ENCODE results near the gene DLEC1.
"Not testable (repeated sequence)": the region's sequence is repeated elsewhere in the genome, so short reads cannot be mapped to it uniquely, and the experiment has no call there.

DLEC1 gene

DNA sequence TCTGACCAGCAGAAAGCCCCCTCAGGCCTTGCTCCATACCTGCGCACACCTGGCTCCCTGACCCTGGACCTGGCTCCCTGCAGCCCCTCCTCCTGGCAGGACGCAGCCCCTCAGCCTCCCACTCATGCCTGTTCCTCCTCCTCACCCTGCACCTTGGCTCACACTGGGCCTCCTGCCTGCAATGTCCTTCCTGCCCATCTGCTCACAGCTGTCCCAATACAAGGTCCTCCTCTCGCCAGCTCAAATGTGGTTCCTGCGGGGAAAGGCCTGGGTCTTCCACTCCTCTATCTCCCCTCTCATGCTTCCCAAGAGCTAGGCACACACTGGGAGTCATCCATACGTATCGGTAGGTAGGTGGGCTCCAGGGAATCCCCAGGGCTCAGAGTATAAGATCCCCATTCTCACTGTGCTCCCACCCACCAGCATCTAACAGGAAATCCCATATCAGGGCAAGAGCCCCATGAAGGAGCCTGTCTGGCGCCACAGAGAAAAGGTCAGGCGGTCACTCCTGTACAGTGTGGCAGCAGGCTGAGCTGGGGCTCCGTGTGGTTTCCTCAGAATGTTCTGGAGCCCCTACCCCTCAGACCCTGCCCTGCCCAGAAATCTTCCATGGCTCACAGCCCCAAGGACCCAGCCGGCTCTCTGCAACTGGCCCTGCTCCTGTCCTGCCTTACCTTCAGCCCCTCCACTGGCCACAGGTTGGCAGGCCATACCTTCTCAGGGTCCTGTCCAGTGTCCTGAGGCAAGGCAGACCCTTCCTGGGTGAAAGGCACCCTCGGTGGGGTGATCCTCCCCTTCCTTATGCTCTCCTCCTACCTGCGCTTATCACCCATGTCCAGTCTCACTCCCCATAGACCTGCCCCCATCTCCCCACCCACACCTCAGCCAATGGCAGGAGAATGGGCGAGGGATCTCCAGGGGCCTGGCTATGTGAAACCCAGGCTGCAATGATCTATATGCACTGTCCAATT lies 20.4 kb upstream of the DLEC1 start:
- DNase-seq (ENCODE audit: low spot score), result no peak

DNA sequence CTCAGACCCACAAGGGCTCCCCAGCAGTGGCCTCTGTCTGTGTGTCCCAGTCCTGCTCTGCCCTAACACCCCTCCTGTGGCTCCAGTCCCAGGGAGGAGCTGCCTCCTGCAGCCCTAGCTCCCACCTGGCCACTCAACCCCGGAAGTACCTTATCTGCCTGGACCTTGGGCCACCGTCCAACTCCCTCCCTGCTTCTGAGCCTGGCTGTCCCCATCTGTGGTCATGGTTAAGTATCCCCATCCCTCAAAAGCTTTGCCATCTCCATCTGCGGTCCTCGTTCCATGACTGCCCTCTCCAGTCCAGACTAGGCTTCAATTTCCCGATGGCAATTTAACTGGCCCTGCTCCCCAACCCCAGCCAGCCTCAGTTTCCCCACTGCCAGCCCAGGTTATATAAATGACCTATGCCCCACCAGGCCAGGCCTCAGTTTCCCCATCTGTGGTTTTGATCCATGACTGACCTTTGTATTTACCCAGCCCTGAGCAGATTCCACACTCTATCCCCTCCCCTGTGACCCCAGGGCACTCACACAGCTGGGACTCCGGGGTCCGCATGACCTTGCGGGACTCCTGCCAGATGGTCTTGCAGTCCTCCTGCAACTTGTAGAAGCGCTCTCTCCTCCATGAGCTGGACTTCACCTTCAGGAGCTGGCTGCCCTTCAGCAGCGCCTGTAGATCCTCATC lies 19.2 kb upstream of the DLEC1 start:
- no peak for DNase-seq (ENCODE audit: low spot score)

DNA sequence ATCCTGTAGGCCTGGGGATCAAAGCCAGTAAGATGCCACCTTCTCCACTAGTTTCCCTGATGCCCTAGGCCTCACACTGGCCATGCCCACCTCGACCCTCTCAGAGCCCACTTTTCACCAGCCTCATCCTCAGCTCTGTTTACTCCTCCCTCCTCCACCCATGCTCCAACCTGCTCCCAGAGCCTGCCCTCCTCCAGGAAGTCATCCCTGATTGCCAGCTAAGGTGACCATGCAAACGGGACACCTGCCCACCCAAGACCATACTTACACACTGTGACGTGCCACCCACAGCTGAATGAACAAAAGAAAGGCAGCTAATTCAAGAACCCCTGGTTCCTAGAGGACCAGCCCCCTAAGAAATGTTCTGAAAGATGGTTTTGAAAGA lies 18.7 kb upstream of the DLEC1 start:
- no peak for DNase-seq (ENCODE audit: low spot score)

DNA sequence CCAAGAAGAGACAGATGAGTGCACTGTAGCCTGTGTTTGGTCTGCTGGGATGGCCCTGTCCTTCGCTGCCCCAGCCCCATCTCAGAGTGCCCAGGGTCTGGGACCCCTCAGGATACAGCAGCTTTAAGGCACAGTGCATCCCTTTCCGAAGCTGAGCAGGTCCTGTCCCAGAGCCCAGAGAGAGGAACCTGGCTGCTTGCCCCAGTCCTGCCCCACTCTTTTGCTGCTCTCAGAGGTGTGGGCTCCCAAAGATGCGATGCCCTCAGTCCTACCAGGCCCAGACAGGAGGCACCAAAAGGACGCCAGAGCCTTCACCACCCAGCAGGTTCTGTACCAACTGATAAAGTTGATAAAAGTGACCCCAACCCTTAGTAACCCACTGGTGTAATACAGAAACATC lies 17.8 kb upstream of the DLEC1 start:
- DNase-seq (ENCODE audit: low spot score), result no peak

DNA sequence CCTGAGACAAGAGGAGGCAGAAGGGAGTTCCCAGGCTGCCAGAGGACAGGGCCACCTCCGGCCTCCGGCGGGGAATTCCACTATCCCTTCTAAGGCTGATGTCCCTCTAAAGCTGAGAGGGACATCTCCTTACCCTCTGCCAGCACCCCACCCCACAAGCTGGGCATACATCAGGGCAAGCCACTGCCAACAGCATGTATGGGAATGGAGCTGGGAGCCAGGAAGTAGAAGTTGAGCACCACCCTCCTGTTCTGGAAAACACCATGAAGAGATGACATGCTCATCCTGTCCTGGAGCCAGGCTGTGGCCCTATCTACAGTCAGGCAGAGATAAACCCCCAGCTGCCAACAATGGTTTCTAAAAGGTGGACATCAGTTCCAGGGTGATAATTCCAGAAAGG lies 16.7 kb upstream of the DLEC1 start:
- no peak for DNase-seq (ENCODE audit: low spot score)

DNA sequence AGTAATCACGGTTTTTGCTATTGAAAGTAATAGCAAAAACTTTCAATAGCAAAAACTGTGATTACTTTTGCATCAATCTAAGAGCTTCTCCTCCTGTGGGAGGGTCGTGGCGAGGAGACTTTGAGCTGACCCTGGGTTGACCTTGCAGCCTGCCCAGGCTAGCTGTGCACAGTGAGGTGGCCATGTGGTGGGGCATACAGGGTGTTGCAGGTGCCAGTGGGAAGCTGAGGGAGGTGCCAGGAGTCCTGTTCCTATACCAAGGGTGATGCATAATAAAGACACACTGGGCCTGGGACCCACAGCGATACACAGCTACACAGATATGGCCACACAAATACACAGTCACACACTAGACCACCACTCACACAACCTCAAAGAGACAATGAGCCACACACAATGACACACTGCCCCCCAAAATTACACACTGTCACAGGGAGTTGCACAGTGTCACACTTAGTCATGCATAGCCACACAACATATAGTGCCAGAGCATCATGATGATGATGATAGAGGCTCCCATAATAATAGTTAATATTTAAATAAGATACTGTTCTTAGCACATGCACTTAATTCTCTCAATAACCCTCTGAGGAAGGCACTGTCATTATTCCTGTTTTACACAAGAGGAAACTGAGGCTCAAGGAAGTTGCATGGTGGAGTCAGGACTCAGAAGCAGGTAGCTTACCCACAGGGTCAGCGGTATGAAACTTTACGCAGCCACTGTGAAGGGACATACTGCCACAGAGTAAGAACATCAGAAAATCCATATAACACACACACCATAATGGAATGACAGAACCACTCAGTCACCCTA lies 15.9 kb upstream of the DLEC1 start:
- DNase-seq (ENCODE audit: low spot score), result no peak

DNA sequence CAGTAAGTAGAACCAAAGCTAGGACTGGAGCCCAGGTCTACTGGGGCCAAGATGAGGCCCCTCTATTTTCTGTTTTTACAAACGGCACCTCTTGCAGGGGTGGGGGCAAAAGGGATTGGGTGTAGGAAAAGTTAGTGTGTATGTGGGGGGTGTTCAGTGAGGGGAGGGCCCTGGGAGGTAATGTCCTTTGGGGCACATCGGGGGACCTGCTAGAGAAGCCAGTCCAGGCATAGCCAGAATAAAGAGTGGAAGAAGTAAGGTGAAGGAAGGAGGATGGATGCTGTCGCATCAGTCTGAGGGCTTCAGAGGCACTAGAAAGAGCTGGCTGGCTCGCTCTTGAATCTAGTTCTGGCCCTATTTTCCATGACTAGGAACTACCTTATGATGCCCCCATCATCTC lies 12.2 kb upstream of the DLEC1 start:
- DNase-seq (ENCODE audit: low spot score), result no peak

DNA sequence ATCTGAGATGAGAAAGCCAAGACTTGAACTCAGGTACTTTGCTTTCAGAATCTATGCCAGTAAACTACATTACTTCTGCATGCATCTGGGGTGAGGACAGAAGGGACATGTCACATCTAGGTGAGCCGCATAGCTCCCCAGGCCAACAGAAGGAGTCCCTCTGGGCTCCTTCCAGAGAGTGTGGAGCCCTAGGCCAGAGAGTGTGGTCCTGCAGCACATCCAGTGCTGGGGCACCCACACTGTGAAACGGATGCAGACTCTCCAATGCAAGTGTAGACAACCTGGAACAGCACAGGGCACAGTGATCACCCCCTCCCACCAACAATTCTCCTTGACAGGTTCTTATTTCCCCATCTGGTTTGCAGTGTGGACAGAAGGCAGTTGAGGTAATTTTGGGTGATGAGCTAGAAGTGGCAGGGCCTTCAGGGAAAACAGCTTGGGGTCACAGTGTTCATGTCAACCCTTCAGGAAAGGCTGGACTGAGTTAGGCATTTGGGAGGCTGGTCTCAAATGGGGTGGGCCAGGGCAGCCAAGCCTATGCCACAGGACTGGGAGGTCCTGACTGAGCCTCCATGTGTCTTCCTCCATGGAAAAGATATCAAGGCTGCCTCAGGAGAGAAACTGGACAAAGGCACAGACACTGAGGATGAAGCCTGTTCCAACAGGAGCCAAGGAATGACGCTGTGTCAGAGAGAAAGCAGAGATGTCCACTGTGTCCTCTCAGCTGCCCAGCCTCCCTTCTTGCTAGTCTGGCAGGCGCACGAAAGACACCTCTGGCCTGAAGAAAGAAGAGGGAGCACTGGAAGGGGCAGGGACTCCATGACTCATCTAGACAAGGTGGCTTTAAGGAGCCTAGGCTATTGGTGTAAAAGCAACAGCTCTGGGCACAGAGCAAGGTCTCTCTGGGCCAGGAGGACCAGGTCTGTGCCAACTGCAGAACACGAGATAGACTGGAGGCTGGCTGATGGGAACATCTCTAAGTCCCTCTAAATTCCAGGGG lies 11.2 kb upstream of the DLEC1 start:
- DNase-seq (ENCODE audit: low spot score), result no peak

DNA sequence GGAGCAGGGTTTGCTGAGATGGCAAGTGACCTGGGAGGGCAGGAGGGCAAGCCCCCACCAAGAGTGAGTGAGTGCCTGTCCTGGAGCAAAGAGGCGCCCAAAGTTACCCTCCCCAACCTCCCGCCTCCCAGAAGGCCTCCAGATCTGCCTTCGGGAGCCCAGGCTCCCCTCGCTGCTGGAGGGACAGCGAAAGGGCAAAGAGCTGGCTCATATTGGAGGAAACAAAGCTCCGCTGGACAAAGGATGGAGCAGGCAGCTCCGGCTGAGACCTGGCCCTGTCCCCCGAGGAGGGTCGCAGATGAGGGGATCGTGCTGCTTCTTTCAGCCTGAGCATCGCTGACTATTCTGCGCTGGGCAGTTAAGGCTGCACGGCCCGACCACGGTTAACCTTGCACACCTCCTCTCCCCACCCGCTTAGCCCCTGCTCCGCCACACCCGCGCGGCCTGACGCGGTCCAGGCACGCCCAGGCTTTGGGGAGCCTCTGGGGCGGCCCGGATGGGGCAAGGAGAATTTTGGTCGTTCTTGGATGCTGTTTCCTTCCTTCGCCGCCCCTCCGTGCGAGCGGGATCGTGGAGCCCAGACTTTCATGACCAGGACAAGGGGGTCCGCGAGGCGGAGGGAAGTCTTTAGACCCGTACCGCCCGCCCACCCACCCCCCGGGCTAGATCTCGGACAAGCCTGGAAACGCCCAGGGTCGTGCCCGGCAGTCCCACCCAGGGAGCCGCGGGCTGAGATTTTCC lies 10.2 kb upstream of the DLEC1 start:
- DNase-seq (ENCODE audit: low spot score), result no peak

DNA sequence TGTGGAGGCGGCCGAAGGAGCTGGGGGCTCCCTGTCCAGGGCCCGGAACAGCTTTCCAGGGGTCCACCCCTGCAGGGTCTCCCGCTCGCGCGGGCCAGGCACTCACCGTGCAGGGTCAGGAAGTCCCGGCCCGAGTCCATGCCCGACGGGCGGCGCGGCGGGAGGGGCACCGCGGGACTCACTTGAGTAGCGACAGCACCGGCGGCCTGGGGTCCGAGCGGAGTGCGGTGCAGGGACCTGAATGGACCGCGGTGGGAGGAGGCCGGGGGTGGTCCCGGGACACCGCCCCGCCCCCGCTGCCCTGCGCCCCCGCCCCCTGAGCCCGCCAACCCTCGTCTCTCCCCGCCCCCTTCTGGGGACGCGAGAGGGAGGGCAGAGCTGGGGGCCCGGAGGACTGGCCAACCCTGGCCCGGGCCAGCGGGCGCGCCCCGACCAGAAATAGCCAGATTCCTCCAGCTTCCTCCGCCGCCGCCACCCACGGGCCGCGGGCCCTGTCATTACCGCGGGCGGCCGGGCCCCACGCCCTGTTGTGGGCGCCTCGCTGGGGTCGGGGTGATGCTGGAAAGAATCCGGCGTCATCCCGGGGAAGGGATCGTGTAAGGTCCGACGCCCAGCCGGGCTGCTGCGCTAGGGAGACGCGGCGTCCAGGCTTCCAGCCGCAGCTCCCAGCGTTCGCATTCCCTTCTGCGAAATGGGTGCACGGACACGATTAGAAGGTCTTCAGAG lies 9.4 kb upstream of the DLEC1 start, which contains the start of gene PLCD1:
Gene PLCD1 (minus strand): TSS at position 243 of the 726 bp plus-strand sequence. CDS start 103 bp downstream, at position 140.
- no peak for DNase-seq (ENCODE audit: low spot score)

DNA sequence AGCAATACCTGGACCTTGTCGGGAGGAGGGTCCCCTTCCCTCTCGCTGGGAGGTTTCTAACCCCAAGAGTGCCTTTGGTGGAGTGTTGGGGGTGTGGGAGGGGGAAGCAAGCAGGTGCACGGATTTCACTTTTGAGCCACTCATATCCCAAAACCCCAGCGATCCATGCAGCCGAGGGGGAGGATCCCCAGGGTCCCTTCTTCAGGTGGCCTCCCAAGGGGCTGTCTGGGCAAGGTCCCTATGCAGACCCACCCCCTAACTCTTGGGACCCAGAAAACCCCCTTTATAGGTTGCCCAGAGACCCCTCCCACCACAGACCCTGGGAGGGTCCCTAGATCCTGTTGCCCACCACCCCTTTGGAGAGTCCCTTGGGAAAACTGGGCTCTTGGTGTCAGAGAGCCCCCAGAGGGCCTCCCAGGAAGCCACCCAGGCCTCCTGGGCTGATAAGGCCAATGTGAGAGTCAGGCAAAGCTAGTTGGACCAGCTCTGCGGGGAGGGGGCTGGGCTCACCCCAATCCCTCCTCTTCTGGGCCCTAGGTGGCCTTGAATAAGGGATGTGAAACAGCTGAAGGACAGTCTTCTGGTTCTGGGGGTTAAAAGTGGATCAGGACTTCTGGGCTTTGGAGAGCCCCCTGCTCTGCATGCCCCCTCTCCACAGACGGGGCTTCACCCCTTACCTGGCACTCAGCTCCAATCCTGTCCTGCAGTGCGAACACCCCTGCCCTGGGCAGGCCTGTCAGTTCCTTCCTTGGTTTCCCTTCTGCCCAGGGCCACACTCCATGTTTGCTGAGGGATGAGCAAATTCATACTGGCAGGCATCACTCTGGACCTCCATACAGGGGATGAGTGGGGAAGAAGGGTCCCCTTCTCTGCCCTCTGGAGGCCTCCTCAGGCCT lies 8.6 kb upstream of the DLEC1 start:
- no peak for DNase-seq (ENCODE audit: low spot score)

DNA sequence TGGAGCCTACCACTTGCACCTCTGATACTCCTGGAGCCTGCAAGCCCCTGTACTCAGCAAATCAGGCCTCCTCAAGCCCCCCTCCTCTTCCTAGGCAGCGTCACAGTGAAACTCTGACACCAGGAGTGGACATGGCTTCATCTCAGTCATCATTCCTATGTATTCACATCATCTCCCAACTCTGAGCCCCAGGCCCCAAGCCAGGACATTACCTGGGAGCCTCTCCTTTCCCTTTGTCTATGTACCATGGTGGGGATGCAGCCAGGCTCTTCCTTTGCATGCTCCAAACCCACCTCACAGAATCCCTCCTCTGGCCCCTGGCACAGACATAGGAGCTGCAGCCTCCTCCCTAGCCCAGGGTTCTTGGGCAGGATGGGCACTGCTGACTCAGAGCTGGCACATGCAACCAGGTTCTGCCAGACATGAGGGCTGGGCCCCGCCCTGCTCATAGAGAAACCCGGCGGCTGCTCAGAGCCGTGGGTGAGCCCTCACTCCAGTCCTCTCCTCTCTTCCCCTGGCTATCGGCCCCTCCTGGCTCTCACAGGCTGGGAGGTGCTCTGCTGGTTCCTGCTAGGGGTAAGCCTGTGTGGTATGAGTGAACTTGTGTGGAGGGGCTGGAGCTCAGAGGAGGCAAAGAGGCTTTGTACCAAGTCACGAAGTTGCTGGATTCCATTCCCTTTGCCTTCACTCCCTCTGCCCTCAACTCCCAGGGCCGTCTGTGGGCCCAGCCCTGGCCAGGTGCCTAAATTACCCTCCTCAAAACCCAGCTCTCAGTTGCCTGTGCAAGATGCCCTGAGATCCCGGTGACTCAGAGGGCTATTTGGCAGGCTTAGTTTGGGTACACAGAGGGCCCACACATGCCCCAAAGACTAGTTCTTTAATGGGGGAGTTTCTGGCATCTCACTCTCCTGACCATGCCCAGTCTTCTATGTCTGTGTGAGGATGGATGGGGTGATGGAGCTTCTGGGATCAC lies 7.7 kb upstream of the DLEC1 start:
- peak; percentile 60 for DNase-seq (ENCODE audit: low spot score)

DNA sequence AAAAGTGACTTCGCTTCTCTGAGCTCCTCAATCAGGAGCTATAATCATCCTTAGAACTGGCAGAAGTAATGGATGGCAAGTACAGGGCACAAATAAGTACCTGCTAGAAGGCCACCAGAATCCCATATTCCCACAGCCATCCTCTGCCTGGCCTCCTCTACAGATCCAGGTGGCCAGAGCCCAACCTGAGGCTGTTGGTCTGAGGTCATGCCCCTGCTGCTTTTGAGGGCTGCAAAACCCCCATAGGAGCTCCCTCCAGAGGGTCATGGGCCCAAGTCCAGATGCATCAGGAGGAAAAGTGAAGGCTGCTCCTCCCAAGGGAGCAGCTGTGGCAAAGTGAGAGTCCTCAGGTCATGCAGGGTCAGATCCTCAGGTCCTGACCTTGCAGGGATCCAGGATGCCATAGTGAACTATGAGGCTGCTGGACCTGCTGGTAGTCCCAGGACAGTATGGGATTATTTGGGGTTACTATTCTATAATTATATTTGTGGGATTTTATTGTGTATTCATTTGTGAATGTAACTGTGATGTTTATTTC lies 6.6 kb upstream of the DLEC1 start:
- DNase-seq (ENCODE audit: low spot score), result no peak

DNA sequence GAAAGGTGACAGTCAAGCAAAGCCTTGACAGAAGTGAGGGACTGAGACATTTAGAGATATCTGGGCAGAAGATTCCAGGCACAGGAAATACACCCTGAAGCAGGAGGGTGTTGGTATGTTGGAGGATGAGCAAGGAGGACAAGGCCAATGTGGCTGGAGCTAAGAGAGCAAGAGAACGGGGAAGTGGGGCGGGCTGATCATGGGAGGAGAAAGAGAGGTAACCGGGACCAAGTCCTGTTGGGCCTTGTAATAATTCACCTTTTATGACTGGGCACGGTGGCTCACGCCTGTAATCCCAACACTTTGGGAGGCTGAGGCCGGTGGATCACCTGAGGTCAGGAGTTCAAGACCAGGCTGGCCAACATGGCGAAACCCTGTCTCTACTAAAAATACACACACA lies 5.4 kb upstream of the DLEC1 start:
- not testable (repeated sequence) for DNase-seq (ENCODE audit: low spot score)

DNA sequence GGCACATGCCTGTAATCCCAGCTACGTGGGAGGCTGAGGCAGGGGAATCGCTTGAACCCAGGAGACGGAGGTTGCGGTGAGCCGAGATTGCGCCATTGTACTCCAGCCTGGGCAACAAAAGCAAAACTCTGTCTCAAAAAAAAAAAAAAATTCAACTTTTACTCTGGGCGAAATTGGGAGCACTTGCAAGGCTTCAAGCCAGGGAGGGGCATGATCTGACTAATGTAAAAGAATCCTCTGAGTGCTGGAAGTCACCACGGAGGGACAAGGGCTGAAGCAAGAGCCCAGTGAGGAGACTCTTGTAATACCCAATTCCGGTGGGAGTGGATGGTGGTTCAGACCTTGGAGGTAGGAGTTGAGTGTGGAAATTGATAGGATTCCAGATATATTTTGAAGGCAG lies 4.7 kb upstream of the DLEC1 start:
- DNase-seq (ENCODE audit: low spot score), result not testable (repeated sequence)

DNA sequence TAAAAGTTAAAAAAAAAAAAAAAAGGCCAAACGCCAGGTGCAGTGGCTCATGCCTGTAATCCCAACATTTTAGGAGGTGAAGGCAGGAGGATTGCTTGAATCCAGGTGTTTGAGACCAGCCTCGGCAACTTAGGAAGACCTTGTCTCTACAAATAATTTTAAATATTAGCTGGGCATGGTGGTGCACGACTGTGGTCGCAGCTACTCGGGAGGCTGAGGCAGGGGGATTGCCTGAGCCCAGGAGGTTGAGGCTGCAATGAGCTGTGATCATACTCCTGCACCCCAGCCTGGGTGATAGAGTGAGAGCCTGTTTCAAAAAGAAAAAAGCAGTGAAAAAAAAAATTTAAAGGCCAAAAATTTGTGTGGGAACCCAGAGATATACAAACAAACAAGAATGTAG lies 2.7 kb upstream of the DLEC1 start:
- DNase-seq (ENCODE audit: low spot score), result no peak

DNA sequence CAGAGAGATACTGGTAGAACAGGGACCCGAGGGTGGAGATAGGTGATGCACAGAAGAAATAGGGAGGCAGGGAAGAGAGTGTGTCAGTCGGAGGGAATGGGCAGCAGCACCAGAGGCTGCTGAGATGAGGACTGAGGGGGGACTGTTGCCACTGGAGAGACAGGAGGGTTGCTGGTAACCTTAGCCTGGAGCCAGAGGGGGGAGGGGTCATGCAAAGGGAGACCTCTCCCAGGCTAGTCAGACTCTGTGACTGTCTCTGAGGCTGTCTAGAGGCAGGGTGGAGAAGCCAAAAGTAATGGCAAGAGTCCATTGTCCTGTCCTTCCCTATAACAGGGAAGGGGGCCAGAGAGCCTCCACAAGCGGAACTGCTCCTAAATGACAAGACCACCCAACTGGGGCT lies 2.1 kb upstream of the DLEC1 start:
- no peak for DNase-seq (ENCODE audit: low spot score)
